K562 (cell line): ENCODE measurements around the gene SPEF1. TPM values are rescaled to one million over a fixed set of nuclear protein-coding genes. Genes with fewer than 3 reads are reported as not detected.

Experiments used
- BRD9 ChIP-seq: fragments of 450-650 bp; IDR thresholded peaks from 2 replicates; pipeline ENCODE4 v1.6.1; 2018; ENCODE audit warnings: low read depth; ENCODE audit not compliant: partially characterized antibody
- CBX3 ChIP-seq, 2 experiments: IDR thresholded peaks; 1 replicate in 1 of 2; 2 replicates in 1 of 2; pipeline ENCODE4 v1.6.1; 2012; ENCODE audit warnings: inconsistent platforms in 2 of 2, low read length in 2 of 2, borderline replicate concordance in 1 of 2, control low read depth in 1 of 2
- CBX8 ChIP-seq: fragments of 200-600 bp; sonication (generic); IDR thresholded peaks from 2 replicates; pipeline ENCODE4 v1.6.1; 2012; ENCODE audit warnings: borderline replicate concordance, mixed run types, low read depth, mild to moderate bottlenecking, moderate library complexity, mixed read lengths, low read length, control low read depth, inconsistent platforms; ENCODE audit not compliant: poor library complexity, severe bottlenecking; ENCODE audit errors: extremely low read depth
- CREB3L1 ChIP-seq: fragments of 450-650 bp; IDR thresholded peaks from 2 replicates; pipeline ENCODE4 v1.6.1; 2014; ENCODE audit warnings: low read depth, mild to moderate bottlenecking, moderate library complexity, borderline replicate concordance
- E2F3 ChIP-seq: fragments of 250-450 bp; sonication (Bioruptor Pico); IDR thresholded peaks from 2 replicates; pipeline ENCODE4 v1.4.0; 2020; ENCODE audit warnings: mild to moderate bottlenecking
- ELF2 ChIP-seq: fragments of 250-450 bp; sonication (Bioruptor Pico); IDR thresholded peaks from 2 replicates; pipeline ENCODE4 v1.5.0; 2021; ENCODE audit warnings: mild to moderate bottlenecking
- GABPB2 ChIP-seq: fragments of 250-450 bp; sonication (Bioruptor Pico); conservative IDR thresholded peaks from 2 replicates; pipeline ENCODE4 v1.5.1; 2021; ENCODE audit warnings: mild to moderate bottlenecking
- JUND ChIP-seq, 2 experiments: IDR thresholded peaks; 2 replicates in 1 of 2; 3 replicates in 1 of 2; pipeline ENCODE4 v1.6.1; 2011; ENCODE audit warnings: borderline replicate concordance in 2 of 2, low read depth in 2 of 2, low read length in 2 of 2, improper control_type of control experiment in 1 of 2, missing biosample characterization in 1 of 2, missing genetic modification characterization in 1 of 2, missing genetic modification reagents in 1 of 2
- NR1H2 ChIP-seq: sonication (generic); formaldehyde crosslinking; IDR thresholded peaks from 2 replicates; pipeline ENCODE4 v1.4.0; 2020; ENCODE audit warnings: mild to moderate bottlenecking, missing genetic modification reagents
- PRDM10 ChIP-seq: fragments of 450-650 bp; IDR thresholded peaks from 2 replicates; pipeline ENCODE4 v1.6.1; 2018; ENCODE audit not compliant: partially characterized antibody
- PRPF4 ChIP-seq: fragments of 200-400 bp; formaldehyde crosslinking; IDR thresholded peaks from one replicate; pipeline ENCODE4 v1.6.1; 2017; ENCODE audit warnings: low read length, low read depth, mild to moderate bottlenecking; ENCODE audit not compliant: insufficient read depth, poor library complexity, severe bottlenecking
- RFX7 ChIP-seq: fragments of 250-450 bp; sonication (Bioruptor Pico); IDR thresholded peaks from 2 replicates; pipeline ENCODE4 v1.5.1; 2021; ENCODE audit warnings: mild to moderate bottlenecking
- SRSF3 ChIP-seq: fragments of 200-400 bp; formaldehyde crosslinking; IDR thresholded peaks from 2 replicates; pipeline ENCODE4 v1.6.1; 2016; ENCODE audit warnings: mild to moderate bottlenecking, low read length, moderate library complexity; ENCODE audit not compliant: insufficient read depth
- TCF7L2 ChIP-seq: fragments of 150-350 bp; IDR thresholded peaks from 2 replicates; pipeline ENCODE4 v1.6.1; 2016; ENCODE audit warnings: low read depth, mild to moderate bottlenecking, low read length, moderate library complexity
- polyA plus RNA-seq, 8 experiments: library from polyadenylated mRNA; depleted of rRNA in 4 of 8; stranded (reverse) in 5 of 8; unstranded in 3 of 8; fragments of >200 nt; fragmentation: Nextera tagmentation in 2 of 8; fragmentation: Illumina TruSeq in 1 of 8; extraction: Ambion mirVana in 2 of 8; extraction: Trizol in 1 of 8; gene quantifications; 2 replicates each; pipeline versions ENCODE4 v1.2.1 to v1.2.3, GENCODE V29; 2011 to 2014; ENCODE audit warnings: inconsistent platforms in 1 of 8, missing spikeins in 1 of 8
- total RNA-seq, 7 experiments: library from RNA; depleted of rRNA in 6 of 7; stranded (reverse); fragments of >200 nt in 6 of 7; fragmentation: Illumina TruSeq in 2 of 7; extraction: Trizol in 2 of 7; gene quantifications; 2 replicates each; pipeline versions ENCODE4 v1.2.1 to v1.2.3, GENCODE V29; 2011 to 2021; ENCODE audit warnings: low replicate concordance in 1 of 7
- TF ChIP-seq, protein P1 (sequence below), 2 experiments: fragments of 450-650 bp; conservative IDR thresholded peaks; 2 replicates each; pipeline ENCODE4 v1.6.1; 2017; ENCODE audit warnings: mild to moderate bottlenecking in 2 of 2, moderate library complexity in 2 of 2
- TF ChIP-seq, protein P2 (sequence below): sonication (generic); formaldehyde crosslinking; IDR thresholded peaks from 2 replicates; pipeline ENCODE4 v1.8.1; 2022; ENCODE audit warnings: missing genetic modification reagents

SPEF1 gene
- total and polyA plus RNA-seq, 9 of the 15 experiments (the other 6 are each of a cell fraction or from before 2014, with no cell fraction given): not detected

- TF ChIP-seq CREB3L1 (0 out of 2 replicates have a peak, but pooled peaks have one; percentile 31), TCF7L2 (no peak), PRDM10 (peak; percentile 32), CBX3 (IDR thresholded peaks at IDR 0.05; ENCODE audit: borderline replicate concordance in 1 of 2, low read length in 2 of 2) (peak in 1 of 2 experiments; percentile 38; a peak in 1 of 3 replicates), RFX7 (CRISPR knock-in tag) (no peak), E2F3 (no peak), PRPF4 (no peak), JUND (IDR thresholded peaks at IDR 0.05; ENCODE audit: borderline replicate concordance, low read depth, low read length) (no peak), JUND (tag; IDR thresholded peaks at IDR 0.05; ENCODE audit: borderline replicate concordance, low read depth, low read length) (peak; percentile 42; the same call in 1 of the 3 replicates), SRSF3 (no peak), BRD9 (peak; percentile 31), NR1H2 (CRISPR knock-in tag) (no peak), ELF2 (CRISPR knock-in tag) (no peak), CBX8 (no peak), GABPB2 (CRISPR knock-in tag) (no peak)
- TF ChIP-seq, protein P1, sequence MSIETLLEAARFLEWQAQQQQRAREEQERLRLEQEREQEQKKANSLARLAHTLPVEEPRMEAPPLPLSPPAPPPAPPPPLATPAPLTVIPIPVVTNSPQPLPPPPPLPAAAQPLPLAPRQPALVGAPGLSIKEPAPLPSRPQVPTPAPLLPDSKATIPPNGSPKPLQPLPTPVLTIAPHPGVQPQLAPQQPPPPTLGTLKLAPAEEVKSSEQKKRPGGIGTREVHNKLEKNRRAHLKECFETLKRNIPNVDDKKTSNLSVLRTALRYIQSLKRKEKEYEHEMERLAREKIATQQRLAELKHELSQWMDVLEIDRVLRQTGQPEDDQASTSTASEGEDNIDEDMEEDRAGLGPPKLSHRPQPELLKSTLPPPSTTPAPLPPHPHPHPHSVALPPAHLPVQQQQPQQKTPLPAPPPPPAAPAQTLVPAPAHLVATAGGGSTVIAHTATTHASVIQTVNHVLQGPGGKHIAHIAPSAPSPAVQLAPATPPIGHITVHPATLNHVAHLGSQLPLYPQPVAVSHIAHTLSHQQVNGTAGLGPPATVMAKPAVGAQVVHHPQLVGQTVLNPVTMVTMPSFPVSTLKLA (conservative IDR thresholded peaks at IDR 0.05): peak; percentile 55 to 74
- TF ChIP-seq, protein P2, sequence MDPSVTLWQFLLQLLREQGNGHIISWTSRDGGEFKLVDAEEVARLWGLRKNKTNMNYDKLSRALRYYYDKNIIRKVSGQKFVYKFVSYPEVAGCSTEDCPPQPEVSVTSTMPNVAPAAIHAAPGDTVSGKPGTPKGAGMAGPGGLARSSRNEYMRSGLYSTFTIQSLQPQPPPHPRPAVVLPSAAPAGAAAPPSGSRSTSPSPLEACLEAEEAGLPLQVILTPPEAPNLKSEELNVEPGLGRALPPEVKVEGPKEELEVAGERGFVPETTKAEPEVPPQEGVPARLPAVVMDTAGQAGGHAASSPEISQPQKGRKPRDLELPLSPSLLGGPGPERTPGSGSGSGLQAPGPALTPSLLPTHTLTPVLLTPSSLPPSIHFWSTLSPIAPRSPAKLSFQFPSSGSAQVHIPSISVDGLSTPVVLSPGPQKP (CRISPR knock-in tag): no peak
These were observed 14.5 kb upstream of the SPEF1 start, which contains the start of gene CDC25B (continued) for GRCh38 chr20:3795511-3796468.
